Lower leg skin (tissue), 4 donors: ENCODE data around the gene ZER1. TPM values are rescaled to one million over a fixed set of nuclear protein-coding genes. Genes with fewer than 3 reads are reported as not detected.

Experiments
- DNase-seq, 2 donors: peaks; one replicate each; pipeline ENCODE4 v3.0.0-alpha.2; 2019; ENCODE audit warnings: low spot score in 2 of 2
- H3K4me3 ChIP-seq: fragments of 200-600 bp; sonication (generic); 2 replicates; pipeline ENCODE4 v1.5.1; 2017; ENCODE audit warnings: mild to moderate bottlenecking, low read depth; ENCODE audit not compliant: poor library complexity, severe bottlenecking
- POLR2A ChIP-seq, 2 donors: fragments of 450-650 bp; IDR thresholded peaks; one replicate each; pipeline ENCODE4 v1.6.1; 2016 to 2017; ENCODE audit warnings: antibody characterized with exemption in 2 of 2, mild to moderate bottlenecking in 1 of 2, moderate library complexity in 1 of 2
- WGBS, 2 donors: methylation state at CpG; one replicate each; pipeline ENCODE4 v1.1.5; 2018; 5-methylcytosine and 5-hydroxymethylcytosine counted together
- intact Hi-C: fragments of 100-400 bp; cut with DNase I; formaldehyde crosslinking; loops from one replicate; pipeline ENCODE4 v1.15.0; 2023; ENCODE audit warnings: low total_unique reads
- total RNA-seq, 4 donors: library from RNA; depleted of rRNA; stranded (reverse); fragments of >200 nt; gene quantifications; one replicate each; pipeline ENCODE4 v1.1.0, GENCODE V29; 2016
- TF ChIP-seq, protein P1 (sequence below), 3 donors: fragments of 450-650 bp; IDR thresholded peaks; one replicate each; pipeline ENCODE4 v1.5.1; 2016; ENCODE audit warnings: antibody characterized with exemption in 3 of 3, mild to moderate bottlenecking in 3 of 3, moderate library complexity in 2 of 3

Gene ZER1
- total RNA-seq, 4 donors from 2014 or later, result 66.5 to 104 (median 73.2) TPM

DNA sequence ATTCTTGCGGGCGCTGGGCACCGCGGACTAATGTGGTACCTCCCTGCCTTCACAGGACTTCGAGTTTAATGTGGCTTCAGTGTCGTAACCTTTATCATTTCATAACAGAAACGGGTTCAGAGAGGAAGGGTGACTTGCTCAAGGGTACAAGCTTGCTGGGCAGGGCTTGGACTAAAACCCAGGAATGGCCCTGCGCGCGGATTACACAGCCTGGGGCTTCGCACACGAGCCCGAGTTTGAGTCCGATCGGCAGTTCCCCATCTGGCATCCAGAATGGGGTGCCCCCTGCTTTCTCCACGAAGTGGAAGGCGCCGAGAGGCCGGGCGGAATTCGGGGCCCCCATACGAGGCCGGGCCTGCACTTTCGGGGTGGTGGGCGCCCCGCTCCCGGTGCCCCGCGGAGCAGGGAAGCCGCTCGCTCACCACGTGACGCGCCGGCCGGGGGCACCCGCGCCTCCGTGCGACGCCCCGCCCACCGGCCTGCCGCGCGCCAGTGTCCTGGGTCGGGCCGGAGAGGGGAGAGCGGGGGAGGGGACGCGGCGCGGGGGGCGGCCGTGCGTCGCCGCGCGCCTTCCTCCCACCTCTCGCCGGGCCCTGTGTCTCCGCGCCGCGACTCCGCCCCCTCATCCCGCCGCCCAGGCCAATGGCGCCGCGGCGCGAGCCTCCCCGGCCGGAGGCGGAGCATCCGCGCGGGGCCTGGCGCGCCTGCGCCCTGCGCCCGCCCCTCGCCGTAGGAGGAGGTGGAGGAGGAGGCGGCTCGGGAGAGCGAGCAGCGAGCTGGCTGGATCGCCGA lies 83.0 kb downstream of the ZER1 start, which contains the start of gene SET:
Gene SET, plus strand, starts transcription at position 722 of the 792 bp plus-strand sequence. CDS start 361 bp downstream, outside the sequence.
- intact Hi-C loops, result no loop called here
- DNase-seq, result peak; percentile 86 to 98
- H3K4me3 ChIP-seq, result peak within 1 kb of the TSS; percentile 70
- TF ChIP-seq POLR2A (IDR thresholded peaks at IDR 0.05), result peak in 1 of 2 donors; percentile 71
- TF ChIP-seq, protein P1, sequence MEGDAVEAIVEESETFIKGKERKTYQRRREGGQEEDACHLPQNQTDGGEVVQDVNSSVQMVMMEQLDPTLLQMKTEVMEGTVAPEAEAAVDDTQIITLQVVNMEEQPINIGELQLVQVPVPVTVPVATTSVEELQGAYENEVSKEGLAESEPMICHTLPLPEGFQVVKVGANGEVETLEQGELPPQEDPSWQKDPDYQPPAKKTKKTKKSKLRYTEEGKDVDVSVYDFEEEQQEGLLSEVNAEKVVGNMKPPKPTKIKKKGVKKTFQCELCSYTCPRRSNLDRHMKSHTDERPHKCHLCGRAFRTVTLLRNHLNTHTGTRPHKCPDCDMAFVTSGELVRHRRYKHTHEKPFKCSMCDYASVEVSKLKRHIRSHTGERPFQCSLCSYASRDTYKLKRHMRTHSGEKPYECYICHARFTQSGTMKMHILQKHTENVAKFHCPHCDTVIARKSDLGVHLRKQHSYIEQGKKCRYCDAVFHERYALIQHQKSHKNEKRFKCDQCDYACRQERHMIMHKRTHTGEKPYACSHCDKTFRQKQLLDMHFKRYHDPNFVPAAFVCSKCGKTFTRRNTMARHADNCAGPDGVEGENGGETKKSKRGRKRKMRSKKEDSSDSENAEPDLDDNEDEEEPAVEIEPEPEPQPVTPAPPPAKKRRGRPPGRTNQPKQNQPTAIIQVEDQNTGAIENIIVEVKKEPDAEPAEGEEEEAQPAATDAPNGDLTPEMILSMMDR (IDR thresholded peaks at IDR 0.05), result no peak
- WGBS, 2 donors, result 1 to 2% methylated on average over 48 to 78 of the region's 93 CpGs

DNA sequence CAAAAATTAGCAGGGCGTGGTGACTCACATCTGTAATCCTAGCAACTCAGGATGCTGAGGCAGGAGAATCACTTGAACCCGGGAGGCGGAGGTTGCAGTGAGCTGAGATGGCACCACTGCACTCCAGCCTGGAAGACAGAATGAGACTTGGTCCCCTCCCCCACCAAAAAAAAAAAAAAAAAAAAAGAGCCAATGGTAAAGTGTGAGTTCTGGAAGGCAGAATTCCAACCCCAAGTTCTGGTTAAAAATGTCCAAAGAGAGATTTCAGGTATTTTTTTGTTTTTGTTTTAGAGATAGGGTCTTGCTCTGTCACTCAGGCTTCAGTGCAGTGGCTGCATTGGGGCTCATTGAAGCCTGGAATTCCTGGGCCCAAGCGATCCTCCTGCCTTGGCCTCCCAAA lies 84.3 kb downstream of the ZER1 start:
- intact Hi-C loops, result no loop called here
- 91 to 93% methylated on average over 4 of the region's 4 CpGs for WGBS, 2 donors
- TF ChIP-seq, protein P1 (IDR thresholded peaks at IDR 0.05), result no peak
- no peak for DNase-seq
- no peak overlapping the region for H3K4me3 ChIP-seq

DNA sequence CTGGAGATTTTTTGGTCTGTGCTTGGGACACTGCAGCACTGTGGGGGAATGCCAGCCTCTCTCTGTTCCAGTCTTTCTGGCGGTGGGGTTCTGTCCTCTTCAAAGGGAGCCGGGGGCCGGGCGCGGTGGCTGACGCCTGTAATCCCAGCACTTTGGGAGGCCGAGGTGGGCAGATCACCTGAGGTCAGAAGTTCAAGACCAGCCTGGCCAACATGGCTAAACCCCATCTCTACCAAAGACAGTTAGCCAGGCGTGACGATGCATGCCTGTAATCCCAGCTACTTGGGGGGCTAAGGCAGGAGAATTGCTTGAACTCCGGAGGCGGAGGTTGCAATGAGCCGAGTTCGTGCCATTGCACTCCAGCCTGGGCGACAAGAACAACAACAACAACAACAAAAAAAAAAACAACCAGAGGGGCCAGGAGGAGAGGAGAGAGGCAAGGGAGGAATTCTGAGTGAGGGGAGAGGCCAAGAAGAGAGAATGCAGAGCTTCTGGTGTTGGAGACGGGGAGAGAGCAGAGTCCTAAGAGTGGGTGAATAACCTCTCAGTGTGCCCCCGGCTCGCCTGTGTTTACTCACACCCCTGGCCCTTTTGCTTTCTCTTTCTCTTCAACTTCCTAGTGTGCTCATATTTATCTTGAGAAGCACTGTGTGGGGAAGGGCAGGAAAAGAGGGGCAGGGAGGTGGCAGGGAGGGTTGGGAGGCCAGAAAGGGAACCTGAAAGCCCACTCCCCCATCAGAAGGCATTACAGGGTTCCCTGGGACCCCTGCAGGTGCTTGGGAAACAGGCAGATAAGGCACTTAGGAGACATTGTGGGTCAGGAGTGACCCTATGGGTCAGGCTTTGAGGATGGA lies 85.9 kb downstream of the ZER1 start:
- no peak overlapping the region for H3K4me3 ChIP-seq
- TF ChIP-seq, protein P1 (IDR thresholded peaks at IDR 0.05), result no peak
- TF ChIP-seq POLR2A (IDR thresholded peaks at IDR 0.05), result no peak
- intact Hi-C loops, result no loop called here
- 78% methylated on average over 17 of the region's 17 CpGs for WGBS, 2 donors
- DNase-seq, result no peak

GRCh38 chr9:128684325-128685199 lies 87.2 kb downstream of the ZER1 start:
- 3 to 9% methylated on average over 15 of the region's 15 CpGs for WGBS, 2 donors
- TF ChIP-seq POLR2A (IDR thresholded peaks at IDR 0.05), result no peak
- TF ChIP-seq, protein P1 (IDR thresholded peaks at IDR 0.05), result no peak
- intact Hi-C loops, result no loop called here
- peak overlapping the region; percentile 53 for H3K4me3 ChIP-seq
- peak; percentile 84 to 96 for DNase-seq

- TF ChIP-seq, protein P1 (IDR thresholded peaks at IDR 0.05), result no peak
- TF ChIP-seq POLR2A (IDR thresholded peaks at IDR 0.05), result no peak
- intact Hi-C loops, result no loop called here
- 0 to 4% methylated on average over 3 of the region's 3 CpGs for WGBS, 2 donors
- DNase-seq, result no peak
- H3K4me3 ChIP-seq, result peak overlapping the region; percentile 53
Observed at GRCh38 chr9:128684065-128684324, 87.7 kb downstream of the ZER1 start.
